NCI-H1694 (cell line): ENCODE measurements around the gene GRIK5.

Experiments
- DNase-seq: peaks from one replicate; lab custom pipeline; 2025; lab: John Stamatoyannopoulos, UW

GRIK5 gene

GRCh38 chr19:42076380-42076944 lies 6.5 kb upstream of the GRIK5 start:
- DNase-seq, result no peak

- peak; percentile 100 for DNase-seq
Measured at GRCh38 chr19:42075616-42076379, 5.8 kb upstream of the GRIK5 start, which contains the start of gene ZNF574. Gene ZNF574 (plus strand): TSS chr19:42076166. CDS start chr19:42078607, 2,441 bp downstream.

- DNase-seq, result no peak
Measured at GRCh38 chr19:42075364-42075615, 5.3 kb upstream of the GRIK5 start.

GRCh38 chr19:42074513-42075363 lies 4.7 kb upstream of the GRIK5 start:
- DNase-seq, result no peak

- DNase-seq, result no peak
Measured at GRCh38 chr19:42071247-42071646, 1.2 kb upstream of the GRIK5 start.

GRCh38 chr19:42068756-42069571 lies 1.0 kb downstream of the GRIK5 start:
- no peak for DNase-seq

GRCh38 chr19:42068361-42068755 lies 1.6 kb downstream of the GRIK5 start:
- DNase-seq, result no peak

- no peak for DNase-seq
Measured at GRCh38 chr19:42067315-42067888, 2.6 kb downstream of the GRIK5 start.

GRCh38 chr19:42066075-42066754 lies 3.8 kb downstream of the GRIK5 start:
- DNase-seq, result no peak

- no peak for DNase-seq
Measured at GRCh38 chr19:42065511-42065910, 4.5 kb downstream of the GRIK5 start.

- DNase-seq, result no peak
Measured at GRCh38 chr19:42065051-42065450, 5.0 kb downstream of the GRIK5 start.

- no peak for DNase-seq
Measured at GRCh38 chr19:42064432-42064831, 5.6 kb downstream of the GRIK5 start.

GRCh38 chr19:42062381-42062780 lies 7.6 kb downstream of the GRIK5 start:
- no peak for DNase-seq

GRCh38 chr19:42060117-42060516 lies 9.9 kb downstream of the GRIK5 start:
- no peak for DNase-seq

GRCh38 chr19:42059196-42059595 lies 10.8 kb downstream of the GRIK5 start:
- DNase-seq, result no peak

GRCh38 chr19:42057846-42058245 lies 12.2 kb downstream of the GRIK5 start:
- no peak for DNase-seq

GRCh38 chr19:42054205-42054604 lies 15.8 kb downstream of the GRIK5 start:
- DNase-seq, result no peak

GRCh38 chr19:42053037-42053935 lies 16.7 kb downstream of the GRIK5 start:
- no peak for DNase-seq

- DNase-seq, result peak; percentile 61
Measured at GRCh38 chr19:42052241-42052863, 17.7 kb downstream of the GRIK5 start.
